Measurements from ENCODE around the gene OS9. TPM values are rescaled to one million over a fixed set of nuclear protein-coding genes. Genes with fewer than 3 reads are reported as not detected.
"Not testable (repeated sequence)": the region's sequence is repeated elsewhere in the genome, so short reads cannot be mapped to it uniquely, and the experiment has no call there.

OS9 gene
- total and polyA plus RNA-seq, 4 donors = 139 to 253 (median 230) TPM

GRCh38 chr12:57707250-57707649, 13.3 kb downstream of the OS9 start:
- H3K36me3 ChIP-seq (ENCODE audit: control insufficient read depth in 1 of 2, insufficient read depth in 2 of 2, low read length in 1 of 2) = peaks cover 3% of the 10 kb centered on the region in 2 donors
- DNase-seq (no peak), ATAC-seq (ENCODE audit: low FRiP score) (no peak)
- WGBS, 2 donors = 94 to 98% methylated on average over 3 of the region's 3 CpGs
- no peaks in the 10 kb centered on the region for H3K9me3 ChIP-seq (ENCODE audit: control insufficient read depth, low read length)
- intact Hi-C loops (cut with DNase I) = no loop called here
- no peak overlapping the region for H3K4me3 ChIP-seq (ENCODE audit: low read length in 2 of 2)
- H3K4me1 ChIP-seq (ENCODE audit: control insufficient read depth in 1 of 2, insufficient read depth in 2 of 2, low read length in 2 of 2) = no peaks in the 10 kb centered on the region
- H3K27me3 ChIP-seq (ENCODE audit: control insufficient read depth in 1 of 2, insufficient read depth in 2 of 2, low read length in 1 of 2) = no peaks in the 10 kb centered on the region
- no peak overlapping the region for H3K27ac ChIP-seq (ENCODE audit: low read depth in 1 of 2, low read length in 2 of 2)

DNA sequence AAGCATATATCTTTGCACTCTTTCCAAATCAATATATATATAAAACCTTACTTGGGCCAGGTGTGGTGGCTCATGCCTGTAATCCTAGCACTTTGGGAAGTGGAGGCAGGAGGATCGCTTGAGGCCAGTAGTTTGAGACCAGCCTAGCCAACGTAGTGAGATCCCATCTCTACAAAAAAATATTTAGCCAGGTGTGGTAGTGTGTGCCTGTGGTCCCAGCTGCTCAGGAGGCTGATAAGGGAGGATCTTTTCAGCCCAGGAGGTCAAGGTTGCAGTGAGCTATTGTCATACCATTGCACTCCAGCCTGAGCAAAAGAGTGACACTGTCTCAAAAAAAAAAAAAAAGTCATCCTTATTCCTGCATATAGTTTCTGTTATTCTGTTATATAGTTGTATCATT, 14.4 kb downstream of the OS9 start:
- Histone ChIP-seq H3K27ac (ENCODE audit: low read depth in 1 of 2, low read length in 2 of 2) (no peak overlapping the region), H3K4me1 (ENCODE audit: control insufficient read depth in 1 of 2, insufficient read depth in 2 of 2, low read length in 2 of 2) (no peaks in the 10 kb centered on the region), H3K36me3 (ENCODE audit: control insufficient read depth in 1 of 2, insufficient read depth in 2 of 2, low read length in 1 of 2) (peaks cover 3 to 5% of the 10 kb centered on the region in 2 donors), H3K4me3 (ENCODE audit: low read length in 2 of 2) (no peak overlapping the region), H3K9me3 (ENCODE audit: control insufficient read depth, low read length) (no peaks in the 10 kb centered on the region), H3K27me3 (ENCODE audit: control insufficient read depth in 1 of 2, insufficient read depth in 2 of 2, low read length in 1 of 2) (no peaks in the 10 kb centered on the region)
- ATAC-seq (ENCODE audit: low FRiP score) (no peak), DNase-seq (no peak)
- WGBS, 2 donors = 94 to 96% methylated on average over 2 of the region's 2 CpGs
- intact Hi-C loops (cut with DNase I) = no loop called here

DNA sequence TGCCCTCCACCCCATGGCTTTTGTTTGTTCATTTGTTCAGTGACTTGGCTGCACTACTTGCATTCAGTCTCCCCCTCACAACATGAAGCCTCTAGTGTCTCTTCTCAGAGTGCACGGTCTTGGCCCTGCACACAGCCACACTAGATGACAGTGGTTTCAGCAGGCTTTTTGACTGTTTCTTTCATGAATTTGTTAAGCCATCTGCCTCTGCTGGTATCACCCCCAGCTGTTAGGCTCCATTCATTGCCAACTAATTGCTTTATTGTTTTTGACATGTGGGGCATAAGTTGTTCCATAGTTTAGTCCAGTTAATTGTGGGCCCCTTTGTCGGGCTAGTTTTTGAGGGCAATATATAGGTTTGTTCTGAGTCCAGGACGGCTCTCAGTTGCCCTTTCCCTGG, 18.8 kb downstream of the OS9 start:
- 92 to 93% methylated on average over 3 of the region's 3 CpGs for WGBS, 2 donors
- Histone ChIP-seq H3K9me3 (ENCODE audit: control insufficient read depth, low read length) (no peaks in the 10 kb centered on the region), H3K4me3 (ENCODE audit: low read length in 2 of 2) (no peak overlapping the region), H3K27ac (ENCODE audit: low read depth in 1 of 2, low read length in 2 of 2) (no peak overlapping the region), H3K27me3 (ENCODE audit: control insufficient read depth in 1 of 2, insufficient read depth in 2 of 2, low read length in 1 of 2) (no peaks in the 10 kb centered on the region), H3K36me3 (ENCODE audit: control insufficient read depth in 1 of 2, insufficient read depth in 2 of 2, low read length in 1 of 2) (peaks cover 3 to 10% of the 10 kb centered on the region in 2 donors), H3K4me1 (ENCODE audit: control insufficient read depth in 1 of 2, insufficient read depth in 2 of 2, low read length in 2 of 2) (no peaks in the 10 kb centered on the region)
- intact Hi-C loops (cut with DNase I) = no loop called here
- DNase-seq = no peak
- ATAC-seq (ENCODE audit: low FRiP score) = no peak

- H3K9me3 ChIP-seq (ENCODE audit: control insufficient read depth, low read length) = no peaks in the 10 kb centered on the region
- H3K4me3 ChIP-seq (ENCODE audit: low read length in 2 of 2) = no peak overlapping the region
- intact Hi-C loops (cut with DNase I) = no loop called here
- DNase-seq = no peak
- peaks cover 3 to 13% of the 10 kb centered on the region in 2 donors for H3K36me3 ChIP-seq (ENCODE audit: control insufficient read depth in 1 of 2, insufficient read depth in 2 of 2, low read length in 1 of 2)
- no peak overlapping the region for H3K27ac ChIP-seq (ENCODE audit: low read depth in 1 of 2, low read length in 2 of 2)
- H3K27me3 ChIP-seq (ENCODE audit: control insufficient read depth in 1 of 2, insufficient read depth in 2 of 2, low read length in 1 of 2) = no peaks in the 10 kb centered on the region
- H3K4me1 ChIP-seq (ENCODE audit: control insufficient read depth in 1 of 2, insufficient read depth in 2 of 2, low read length in 2 of 2) = no peaks in the 10 kb centered on the region
- ATAC-seq (ENCODE audit: low FRiP score) = no peak
- 86 to 90% methylated on average over 5 of the region's 5 CpGs for WGBS, 2 donors
These were observed 19.3 kb downstream of the OS9 start for GRCh38 chr12:57713209-57713608.

DNA sequence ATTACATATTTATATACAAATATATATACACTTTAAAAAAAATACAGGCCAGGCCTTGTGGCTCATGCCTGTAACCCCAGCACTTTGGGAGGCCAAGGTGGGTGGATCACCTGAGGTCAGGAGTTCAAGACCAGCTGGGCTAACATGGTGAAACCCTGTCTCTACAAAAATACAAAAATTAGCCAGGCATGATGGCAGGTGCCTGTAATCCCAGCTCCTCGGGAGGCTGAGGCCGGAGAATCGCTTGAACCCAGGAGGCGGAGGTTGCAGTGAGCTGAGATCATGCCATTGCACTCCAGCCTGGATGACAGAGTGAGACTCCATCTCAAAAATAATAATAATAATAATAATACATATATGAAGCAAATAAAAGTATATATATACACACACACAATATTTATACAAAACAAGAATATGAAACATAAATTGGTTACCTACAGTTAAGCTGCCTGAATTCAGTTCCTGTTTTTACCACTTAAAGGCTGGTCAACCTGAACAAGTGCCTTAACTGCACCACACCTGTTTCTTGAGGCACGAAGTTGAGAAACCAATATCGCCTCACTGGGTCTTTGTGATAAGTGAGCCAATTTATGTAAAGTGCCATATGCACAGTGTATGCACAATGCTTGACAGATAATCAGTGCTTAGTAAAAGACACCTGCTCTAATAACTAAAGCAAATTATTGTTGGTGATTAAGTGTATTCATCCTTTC, 21.3 kb downstream of the OS9 start:
- H3K4me1 ChIP-seq (ENCODE audit: control insufficient read depth in 1 of 2, insufficient read depth in 2 of 2, low read length in 2 of 2); H3K4me3 ChIP-seq (ENCODE audit: low read length in 2 of 2); H3K27ac ChIP-seq (ENCODE audit: low read depth in 1 of 2, low read length in 2 of 2); H3K9me3 ChIP-seq (ENCODE audit: control insufficient read depth, low read length); ATAC-seq (ENCODE audit: low FRiP score); intact Hi-C loops (cut with DNase I); H3K27me3 ChIP-seq (ENCODE audit: control insufficient read depth in 1 of 2, insufficient read depth in 2 of 2, low read length in 1 of 2); DNase-seq: not testable (repeated sequence)
- peaks cover 3 to 14% of the 10 kb centered on the region in 2 donors for H3K36me3 ChIP-seq (ENCODE audit: control insufficient read depth in 1 of 2, insufficient read depth in 2 of 2, low read length in 1 of 2)
- 96% methylated on average over 6 of the region's 6 CpGs for WGBS, 2 donors

DNA sequence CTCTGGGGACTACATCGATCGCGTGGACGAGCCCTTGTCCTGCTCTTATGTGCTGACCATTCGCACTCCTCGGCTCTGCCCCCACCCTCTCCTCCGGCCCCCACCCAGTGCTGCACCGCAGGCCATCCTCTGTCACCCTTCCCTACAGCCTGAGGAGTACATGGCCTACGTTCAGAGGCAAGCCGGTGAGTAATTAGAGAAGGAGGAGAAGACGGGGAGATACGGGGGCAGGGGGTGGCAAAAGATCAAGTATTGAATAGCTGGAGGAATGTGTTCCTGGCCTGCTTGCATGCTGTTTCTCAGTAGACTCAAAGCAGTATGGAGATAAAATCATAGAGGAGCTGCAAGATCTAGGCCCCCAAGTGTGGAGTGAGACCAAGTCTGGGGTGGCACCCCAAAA, 21.9 kb downstream of the OS9 start:
- WGBS, 2 donors = 93 to 95% methylated on average over 12 of the region's 12 CpGs
- H3K36me3 ChIP-seq (ENCODE audit: control insufficient read depth in 1 of 2, insufficient read depth in 2 of 2, low read length in 1 of 2) = peaks cover 3 to 16% of the 10 kb centered on the region in 2 donors
- no peak for DNase-seq
- no peaks in the 10 kb centered on the region for H3K4me1 ChIP-seq (ENCODE audit: control insufficient read depth in 1 of 2, insufficient read depth in 2 of 2, low read length in 2 of 2)
- ATAC-seq (ENCODE audit: low FRiP score) = no peak
- H3K9me3 ChIP-seq (ENCODE audit: control insufficient read depth, low read length) = no peaks in the 10 kb centered on the region
- H3K27ac ChIP-seq (ENCODE audit: low read depth in 1 of 2, low read length in 2 of 2) = no peak overlapping the region
- intact Hi-C loops (cut with DNase I) = no loop called here
- H3K4me3 ChIP-seq (ENCODE audit: low read length in 2 of 2) = no peak overlapping the region
- H3K27me3 ChIP-seq (ENCODE audit: control insufficient read depth in 1 of 2, insufficient read depth in 2 of 2, low read length in 1 of 2) = no peaks in the 10 kb centered on the region

- intact Hi-C loops (cut with DNase I) = no loop called here
- no peak for DNase-seq
- 89 to 94% methylated on average over 4 of the region's 4 CpGs for WGBS, 2 donors
These were observed 22.4 kb downstream of the OS9 start for GRCh38 chr12:57716305-57716704.

DNA sequence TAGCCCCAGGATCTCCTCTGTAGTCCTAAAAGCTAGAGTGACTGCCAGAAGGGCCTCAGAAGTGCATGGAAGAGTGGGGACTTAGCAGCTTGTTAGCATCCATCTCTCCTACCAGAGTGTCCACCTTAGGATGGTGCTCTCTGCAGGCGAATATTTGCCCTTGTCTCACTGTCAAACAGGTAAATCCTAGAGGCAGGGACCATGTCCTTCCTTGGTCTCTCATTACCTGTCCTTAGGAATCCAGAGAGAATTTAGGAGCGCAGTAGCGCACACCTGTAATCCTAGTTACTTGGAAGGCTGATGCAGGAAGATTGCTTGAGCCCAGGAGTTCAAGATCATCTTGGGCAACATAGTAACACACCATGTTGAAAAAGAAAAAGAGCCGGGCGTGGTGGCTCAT, 23.2 kb downstream of the OS9 start:
- H3K9me3 ChIP-seq (ENCODE audit: control insufficient read depth, low read length) = no peaks in the 10 kb centered on the region
- ATAC-seq (ENCODE audit: low FRiP score) = no peak
- H3K27me3 ChIP-seq (ENCODE audit: control insufficient read depth in 1 of 2, insufficient read depth in 2 of 2, low read length in 1 of 2) = no peaks in the 10 kb centered on the region
- H3K4me1 ChIP-seq (ENCODE audit: control insufficient read depth in 1 of 2, insufficient read depth in 2 of 2, low read length in 2 of 2) = no peaks in the 10 kb centered on the region
- no peak overlapping the region for H3K4me3 ChIP-seq (ENCODE audit: low read length in 2 of 2)
- no peak overlapping the region for H3K27ac ChIP-seq (ENCODE audit: low read depth in 1 of 2, low read length in 2 of 2)
- no peak for DNase-seq
- H3K36me3 ChIP-seq (ENCODE audit: control insufficient read depth in 1 of 2, insufficient read depth in 2 of 2, low read length in 1 of 2) = peaks cover 3 to 18% of the 10 kb centered on the region in 2 donors
- 95 to 97% methylated on average over 5 of the region's 5 CpGs for WGBS, 2 donors
- intact Hi-C loops (cut with DNase I) = no loop called here

More at GRCh38 chr12:57716305-57716704, 22.4 kb downstream of the OS9 start:
- Histone ChIP-seq H3K9me3 (ENCODE audit: control insufficient read depth, low read length) (no peaks in the 10 kb centered on the region), H3K4me3 (ENCODE audit: low read length in 2 of 2) (no peak overlapping the region), H3K27ac (ENCODE audit: low read depth in 1 of 2, low read length in 2 of 2) (no peak overlapping the region), H3K27me3 (ENCODE audit: control insufficient read depth in 1 of 2, insufficient read depth in 2 of 2, low read length in 1 of 2) (no peaks in the 10 kb centered on the region), H3K4me1 (ENCODE audit: control insufficient read depth in 1 of 2, insufficient read depth in 2 of 2, low read length in 2 of 2) (no peaks in the 10 kb centered on the region), H3K36me3 (ENCODE audit: control insufficient read depth in 1 of 2, insufficient read depth in 2 of 2, low read length in 1 of 2) (peaks cover 3 to 18% of the 10 kb centered on the region in 2 donors)
- no peak for ATAC-seq (ENCODE audit: low FRiP score)

GRCh38 chr12:57717846-57718640, 24.1 kb downstream of the OS9 start:
- H3K4me3 ChIP-seq (ENCODE audit: low read length in 2 of 2) = no peak overlapping the region
- intact Hi-C loops (cut with DNase I) = no loop called here
- H3K9me3 ChIP-seq (ENCODE audit: control insufficient read depth, low read length) = no peaks in the 10 kb centered on the region
- WGBS, 2 donors = 95 to 97% methylated on average over 22 of the region's 22 CpGs
- H3K36me3 ChIP-seq (ENCODE audit: control insufficient read depth in 1 of 2, insufficient read depth in 2 of 2, low read length in 1 of 2) = peaks cover 3 to 15% of the 10 kb centered on the region in 2 donors
- no peaks in the 10 kb centered on the region for H3K27me3 ChIP-seq (ENCODE audit: control insufficient read depth in 1 of 2, insufficient read depth in 2 of 2, low read length in 1 of 2)
- no peak for DNase-seq
- H3K4me1 ChIP-seq (ENCODE audit: control insufficient read depth in 1 of 2, insufficient read depth in 2 of 2, low read length in 2 of 2) = no peaks in the 10 kb centered on the region
- no peak for ATAC-seq (ENCODE audit: low FRiP score)
- H3K27ac ChIP-seq (ENCODE audit: low read depth in 1 of 2, low read length in 2 of 2) = no peak overlapping the region

Measured in aorta (tissue), 5 donors.